ENCODE measurements around the gene GAL3ST3. TPM values are rescaled to one million over a fixed set of nuclear protein-coding genes. Genes with fewer than 3 reads are reported as not detected.

The GAL3ST3 gene
- total and polyA plus RNA-seq, 4 experiments from 2014 or later = not detected

GRCh38 chr11:66066751-66067150, 17.8 kb upstream of the GAL3ST3 start:
- H3K4me1 ChIP-seq (ENCODE audit: insufficient read depth, low read length) = peaks cover 32% of the 10 kb centered on the region
- H3K27ac ChIP-seq (ENCODE audit: low read depth, low read length) = no peak overlapping the region
- no peak for DNase-seq
- H3K36me3 ChIP-seq (ENCODE audit: insufficient read depth, low read length) = peaks cover 63% of the 10 kb centered on the region
- H3K4me3 Mint-ChIP-seq = peak overlapping the region in 1 of 8 donors; percentile 7
- intact Hi-C loops (cut with micrococcal nuclease) = no loop called here
- peaks cover 26 to 53% (median 44%) of the 10 kb centered on the region in 4 donors for H3K4me1 Mint-ChIP-seq
- H3K9me3 ChIP-seq (ENCODE audit: control insufficient read depth in 1 of 2, low read length in 2 of 2) = no peaks in the 10 kb centered on the region
- CTCF ChIA-PET (ENCODE audit: partially characterized antibody) = interaction anchor here (0.8 to 14.8 kb wide), 8 partner anchors 13 to 133 kb away, joined by 3 to 231 read pairs (median 55); partner anchors contain the start of gene SF3B2
- H3K27me3 Mint-ChIP-seq = no peaks in the 10 kb centered on the region
- peaks cover 0 to 5% (median 0%) of the 10 kb centered on the region in 8 donors for H3K9me3 Mint-ChIP-seq
- H3K27me3 ChIP-seq (ENCODE audit: insufficient read depth, low read length) = no peaks in the 10 kb centered on the region
- POLR2A ChIA-PET (ENCODE audit: partially characterized antibody) = interaction anchor here (1.1 to 8.3 kb wide), 2 partner anchors 14 to 222 kb away, joined by 3 to 214 read pairs; partner anchors contain the start of gene YIF1A
- peaks cover 52 to 78% of the 10 kb centered on the region in 2 donors for H3K36me3 Mint-ChIP-seq
- H3K27ac Mint-ChIP-seq = peak overlapping the region; percentile 3 to 93 (median 85)
- no peak overlapping the region for H3K4me3 ChIP-seq (ENCODE audit: low read length in 2 of 2)

GRCh38 chr11:66064571-66064970, 15.6 kb upstream of the GAL3ST3 start:
- ChIA-PET CTCF (ENCODE audit: partially characterized antibody) (interaction anchor here (8.0 to 14.8 kb wide), 4 partner anchors 11 to 70 kb away, joined by 104 to 231 read pairs (median 162); partner anchors contain the start of gene SF3B2), POLR2A (ENCODE audit: partially characterized antibody) (interaction anchor here (1.3 to 3.2 kb wide), 2 partner anchors 12 to 71 kb away, joined by 3 to 16 read pairs; partner anchors contain the start of gene SF3B2)
- Mint-ChIP-seq H3K27me3 (no peaks in the 10 kb centered on the region), H3K36me3 (peaks cover 72 to 93% of the 10 kb centered on the region in 2 donors), H3K27ac (peak overlapping the region in 1 of 7 donors; percentile 40), H3K4me1 (peaks cover 22 to 48% (median 36%) of the 10 kb centered on the region in 4 donors), H3K4me3 (peak overlapping the region in 1 of 8 donors; percentile 9), H3K9me3 (peaks cover 0 to 5% (median 0%) of the 10 kb centered on the region in 8 donors)
- peaks cover 24% of the 10 kb centered on the region for H3K4me1 ChIP-seq (ENCODE audit: insufficient read depth, low read length)
- intact Hi-C loops (cut with micrococcal nuclease) = no loop called here
- no peak overlapping the region for H3K27ac ChIP-seq (ENCODE audit: low read depth, low read length)
- H3K9me3 ChIP-seq (ENCODE audit: control insufficient read depth in 1 of 2, low read length in 2 of 2) = no peaks in the 10 kb centered on the region
- H3K36me3 ChIP-seq (ENCODE audit: insufficient read depth, low read length) = peaks cover 85% of the 10 kb centered on the region
- no peaks in the 10 kb centered on the region for H3K27me3 ChIP-seq (ENCODE audit: insufficient read depth, low read length)
- no peak for DNase-seq
- H3K4me3 ChIP-seq (ENCODE audit: low read length in 2 of 2) = no peak overlapping the region

- peaks cover 17% of the 10 kb centered on the region for H3K4me1 ChIP-seq (ENCODE audit: insufficient read depth, low read length)
- no peaks in the 10 kb centered on the region for H3K9me3 ChIP-seq (ENCODE audit: control insufficient read depth in 1 of 2, low read length in 2 of 2)
- ChIA-PET POLR2A (ENCODE audit: partially characterized antibody) (interaction anchor here (1.5 to 3.2 kb wide), 2 partner anchors 11 to 17 kb away, joined by 4 to 16 read pairs; partner anchors contain the start of gene SF3B2), CTCF (ENCODE audit: partially characterized antibody) (interaction anchor here (8.0 to 14.8 kb wide), 4 partner anchors 10 to 70 kb away, joined by 104 to 231 read pairs (median 162); partner anchors contain the start of gene SF3B2)
- no peak overlapping the region for H3K4me3 Mint-ChIP-seq
- H3K27me3 Mint-ChIP-seq = no peaks in the 10 kb centered on the region
- H3K4me1 Mint-ChIP-seq = peaks cover 17 to 43% (median 31%) of the 10 kb centered on the region in 4 donors
- peaks cover 0 to 5% (median 0%) of the 10 kb centered on the region in 8 donors for H3K9me3 Mint-ChIP-seq
- intact Hi-C loops (cut with micrococcal nuclease) = no loop called here
- H3K36me3 ChIP-seq (ENCODE audit: insufficient read depth, low read length) = peaks cover 88% of the 10 kb centered on the region
- H3K4me3 ChIP-seq (ENCODE audit: low read length in 2 of 2) = no peak overlapping the region
- no peak for DNase-seq
- H3K27me3 ChIP-seq (ENCODE audit: insufficient read depth, low read length) = no peaks in the 10 kb centered on the region
- peak overlapping the region in 6 of 7 donors; percentile 40 to 79 (median 62) for H3K27ac Mint-ChIP-seq
- peaks cover 76 to 91% of the 10 kb centered on the region in 2 donors for H3K36me3 Mint-ChIP-seq
- no peak overlapping the region for H3K27ac ChIP-seq (ENCODE audit: low read depth, low read length)
Observed at GRCh38 chr11:66063900-66064299, 14.9 kb upstream of the GAL3ST3 start.

GRCh38 chr11:66062408-66062807, 13.4 kb upstream of the GAL3ST3 start:
- Mint-ChIP-seq H3K4me3 (no peak overlapping the region), H3K36me3 (peaks cover 81 to 87% of the 10 kb centered on the region in 2 donors), H3K4me1 (peaks cover 11 to 30% (median 22%) of the 10 kb centered on the region in 4 donors), H3K27ac (peak overlapping the region in 3 of 7 donors; percentile 27 to 63 (median 40)), H3K27me3 (no peaks in the 10 kb centered on the region), H3K9me3 (peaks cover 0 to 5% (median 0%) of the 10 kb centered on the region in 8 donors)
- peaks cover 86% of the 10 kb centered on the region for H3K36me3 ChIP-seq (ENCODE audit: insufficient read depth, low read length)
- DNase-seq = no peak
- ChIA-PET CTCF (ENCODE audit: partially characterized antibody) (interaction anchor here (1.7 to 14.8 kb wide), 5 partner anchors 9 to 72 kb away, joined by 4 to 231 read pairs (median 146); partner anchors contain the start of gene SF3B2), POLR2A (ENCODE audit: partially characterized antibody) (interaction anchor here (1.5 to 3.2 kb wide), 2 partner anchors 10 to 19 kb away, joined by 4 to 16 read pairs; partner anchors contain the start of gene SF3B2)
- intact Hi-C loops (cut with micrococcal nuclease) = no loop called here
- H3K27me3 ChIP-seq (ENCODE audit: insufficient read depth, low read length) = no peaks in the 10 kb centered on the region
- H3K9me3 ChIP-seq (ENCODE audit: control insufficient read depth in 1 of 2, low read length in 2 of 2) = no peaks in the 10 kb centered on the region
- no peak overlapping the region for H3K27ac ChIP-seq (ENCODE audit: low read depth, low read length)
- H3K4me1 ChIP-seq (ENCODE audit: insufficient read depth, low read length) = peaks cover 6% of the 10 kb centered on the region
- no peak overlapping the region for H3K4me3 ChIP-seq (ENCODE audit: low read length in 2 of 2)

- H3K36me3 Mint-ChIP-seq = peaks cover 81 to 87% of the 10 kb centered on the region in 2 donors
- H3K4me3 ChIP-seq (ENCODE audit: low read length in 2 of 2) = no peak overlapping the region
- intact Hi-C loops (cut with micrococcal nuclease) = no loop called here
- ChIA-PET POLR2A (ENCODE audit: partially characterized antibody) (no interaction called here), CTCF (ENCODE audit: partially characterized antibody) (interaction anchor here (11.2 kb wide), 1 partner anchor 73 kb away, joined by 178 read pairs; no protein-coding TSS in a partner anchor)
- H3K4me1 Mint-ChIP-seq = peaks cover 7 to 25% (median 13%) of the 10 kb centered on the region in 4 donors
- peaks cover 84% of the 10 kb centered on the region for H3K36me3 ChIP-seq (ENCODE audit: insufficient read depth, low read length)
- no peaks in the 10 kb centered on the region for H3K27me3 ChIP-seq (ENCODE audit: insufficient read depth, low read length)
- H3K27ac ChIP-seq (ENCODE audit: low read depth, low read length) = no peak overlapping the region
- no peaks in the 10 kb centered on the region for H3K4me1 ChIP-seq (ENCODE audit: insufficient read depth, low read length)
- H3K27me3 Mint-ChIP-seq = no peaks in the 10 kb centered on the region
- peaks cover 0 to 5% (median 0%) of the 10 kb centered on the region in 8 donors for H3K9me3 Mint-ChIP-seq
- no peak for DNase-seq
- H3K27ac Mint-ChIP-seq = peak overlapping the region in 5 of 7 donors; percentile 40 to 73 (median 62)
- H3K4me3 Mint-ChIP-seq = no peak overlapping the region
- no peaks in the 10 kb centered on the region for H3K9me3 ChIP-seq (ENCODE audit: control insufficient read depth in 1 of 2, low read length in 2 of 2)
Observed at GRCh38 chr11:66061268-66061667, 12.3 kb upstream of the GAL3ST3 start.

- DNase-seq = no peak
- intact Hi-C loops (cut with micrococcal nuclease) = no loop called here
Observed at GRCh38 chr11:66059966-66060680, 11.2 kb upstream of the GAL3ST3 start.

More at GRCh38 chr11:66059966-66060680, 11.2 kb upstream of the GAL3ST3 start:
- Histone ChIP-seq H3K4me1 (ENCODE audit: insufficient read depth, low read length) (no peaks in the 10 kb centered on the region), H3K9me3 (ENCODE audit: control insufficient read depth in 1 of 2, low read length in 2 of 2) (no peaks in the 10 kb centered on the region), H3K27ac (ENCODE audit: low read depth, low read length) (no peak overlapping the region), H3K4me3 (ENCODE audit: low read length in 2 of 2) (no peak overlapping the region), H3K36me3 (ENCODE audit: insufficient read depth, low read length) (peaks cover 87% of the 10 kb centered on the region), H3K27me3 (ENCODE audit: insufficient read depth, low read length) (no peaks in the 10 kb centered on the region)
- ChIA-PET CTCF (ENCODE audit: partially characterized antibody) (interaction anchor here (1.1 to 2.8 kb wide), 3 partner anchors 8 to 73 kb away, joined by 3 to 25 read pairs (median 9); no protein-coding TSS in a partner anchor), POLR2A (ENCODE audit: partially characterized antibody) (interaction anchor here (0.5 to 3.9 kb wide), 4 partner anchors 10 to 175 kb away, joined by 3 to 19 read pairs (median 3); partner anchors contain the start of gene PACS1)
- Mint-ChIP-seq H3K4me1 (peaks cover 5 to 25% (median 10%) of the 10 kb centered on the region in 4 donors), H3K27me3 (no peaks in the 10 kb centered on the region), H3K27ac (peak overlapping the region in 4 of 7 donors; percentile 6 to 87 (median 66)), H3K36me3 (peaks cover 82 to 91% of the 10 kb centered on the region in 2 donors), H3K9me3 (peaks cover 0 to 2% (median 0%) of the 10 kb centered on the region in 8 donors), H3K4me3 (no peak overlapping the region)
